Measurements from ENCODE around the gene HECW1.
"Not testable (repeated sequence)": the region's sequence is repeated elsewhere in the genome, so short reads cannot be mapped to it uniquely, and the experiment has no call there.

Gene HECW1

DNA sequence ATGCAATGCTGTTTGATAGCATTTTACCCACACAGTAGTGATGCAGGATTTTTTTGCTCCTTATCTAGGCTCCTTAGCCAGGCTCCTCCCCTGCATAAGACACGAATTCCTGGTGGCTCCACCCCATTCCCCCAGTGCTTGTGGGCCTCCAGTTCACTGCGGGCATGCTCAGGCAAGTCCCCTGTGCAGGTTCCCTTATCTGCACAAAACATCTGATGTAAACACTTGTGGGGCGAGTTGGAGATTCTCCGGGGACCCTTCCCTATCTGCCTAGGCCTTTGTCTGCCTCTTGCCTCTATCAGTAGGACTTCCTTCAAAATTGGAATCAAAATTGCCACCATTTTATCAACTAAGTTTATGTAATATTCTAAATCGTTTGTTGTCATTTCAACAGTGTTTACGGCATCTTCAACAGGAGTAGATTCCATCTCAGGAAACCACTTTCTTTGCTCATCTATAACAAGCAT is 465.1 kb downstream of the HECW1 start:
- no peak for DNase-seq (ENCODE audit: low read depth)

DNA sequence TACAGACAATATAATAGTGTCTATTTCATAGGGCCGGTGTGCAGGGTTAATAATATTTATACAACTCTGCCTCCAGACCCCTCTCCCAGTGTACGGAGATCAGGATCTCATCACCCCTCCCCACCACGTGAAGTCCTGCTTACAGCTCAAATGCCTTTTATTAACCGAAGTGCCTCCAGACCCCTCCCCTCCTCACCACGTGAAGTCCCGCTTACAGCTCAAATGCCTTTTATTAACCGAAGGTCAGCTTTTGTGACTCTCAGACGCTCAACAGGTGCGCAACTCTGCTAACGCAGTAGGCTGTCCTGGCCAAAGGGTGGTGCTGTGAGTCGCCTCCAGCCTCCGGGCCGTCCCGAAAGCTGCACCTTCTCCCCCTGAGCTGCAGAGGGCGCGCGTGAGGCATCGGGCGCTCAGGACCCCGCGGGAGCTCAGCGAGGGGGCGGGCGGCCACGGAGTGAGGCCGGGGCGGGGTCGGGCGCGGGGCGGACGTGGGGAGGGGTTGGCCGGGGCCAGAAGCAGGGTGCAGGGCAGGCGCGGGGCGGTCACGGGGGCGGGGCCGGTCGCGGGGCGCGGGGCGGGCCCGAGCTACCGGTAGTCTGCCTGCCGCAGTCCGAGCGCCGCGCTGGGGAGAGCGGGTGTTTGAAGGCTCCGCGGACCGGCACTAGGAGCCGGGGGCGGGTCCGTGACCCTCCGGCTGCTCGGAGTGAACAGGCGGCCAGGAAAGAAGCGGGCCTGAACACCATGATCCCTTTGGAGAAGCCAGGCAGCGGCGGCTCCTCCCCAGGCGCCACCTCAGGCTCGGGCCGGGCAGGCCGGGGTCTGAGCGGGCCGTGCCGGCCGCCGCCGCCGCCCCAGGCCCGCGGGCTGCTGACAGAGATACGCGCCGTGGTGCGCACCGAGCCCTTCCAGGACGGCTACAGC is 470.3 kb downstream of the HECW1 start, which contains the start of gene STK17A:
Gene STK17A (plus strand): TSS at position 606 of the 921 bp plus-strand sequence. CDS start 136 bp downstream, at position 742.
- peak; percentile 81 for DNase-seq (ENCODE audit: low read depth)

DNA sequence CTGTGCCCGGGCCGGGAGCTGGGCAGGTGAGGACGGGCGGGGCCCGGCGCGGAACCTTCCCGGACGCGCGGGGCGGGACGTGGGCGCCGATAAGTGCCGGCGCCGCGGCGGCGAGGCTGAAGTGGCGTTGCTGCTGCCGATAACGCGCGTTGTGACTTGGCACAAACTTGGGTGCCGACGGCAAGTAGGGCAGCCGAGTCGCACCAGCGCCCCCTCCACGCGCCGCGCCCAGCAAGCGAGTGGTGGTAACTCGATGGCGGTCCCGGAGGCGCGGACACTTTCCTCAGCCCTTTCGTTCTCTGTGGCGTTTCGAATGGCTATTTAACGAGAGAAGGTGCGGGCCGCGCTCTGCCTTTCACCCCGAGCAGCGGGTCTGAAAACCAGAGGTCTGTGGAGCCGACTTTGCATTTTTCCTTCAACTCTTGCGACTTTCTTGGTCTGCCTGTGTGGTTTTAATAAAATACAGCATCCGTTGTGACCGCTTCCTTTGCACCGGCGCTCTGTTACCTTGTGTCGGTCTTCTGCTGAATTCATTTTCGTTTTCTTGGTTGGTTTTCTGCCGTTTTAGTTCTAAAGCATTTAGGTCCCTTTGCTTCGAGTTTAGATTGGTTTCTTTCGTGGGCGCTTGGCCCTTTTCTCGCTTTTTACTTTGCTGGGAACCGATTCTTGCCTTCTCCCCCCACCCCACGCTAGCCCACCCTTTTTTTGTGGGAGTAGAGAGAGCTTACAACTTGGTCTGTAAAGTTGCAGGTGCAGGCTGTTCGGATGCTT is 471.2 kb downstream of the HECW1 start:
- DNase-seq (ENCODE audit: low read depth), result peak; percentile 44

DNA sequence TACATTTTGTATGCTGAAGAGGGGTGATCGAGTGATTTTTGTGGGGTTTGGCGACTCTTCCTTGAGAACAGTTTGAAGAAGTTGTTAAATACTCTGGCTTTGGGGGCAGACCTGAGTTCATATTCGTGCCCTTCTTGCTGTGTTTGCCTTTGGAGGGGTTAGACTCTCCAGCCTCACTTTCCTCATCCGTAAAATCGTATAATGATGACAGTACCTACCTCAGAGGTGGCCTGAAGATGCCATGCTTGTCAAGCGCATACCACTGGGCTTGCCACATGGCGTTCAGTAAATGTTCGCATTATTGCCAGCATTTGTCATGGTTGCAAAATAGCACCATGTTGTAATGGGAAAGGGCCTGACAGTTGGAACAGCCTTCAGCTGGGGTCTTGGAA is 471.7 kb downstream of the HECW1 start:
- DNase-seq (ENCODE audit: low read depth), result no peak

DNA sequence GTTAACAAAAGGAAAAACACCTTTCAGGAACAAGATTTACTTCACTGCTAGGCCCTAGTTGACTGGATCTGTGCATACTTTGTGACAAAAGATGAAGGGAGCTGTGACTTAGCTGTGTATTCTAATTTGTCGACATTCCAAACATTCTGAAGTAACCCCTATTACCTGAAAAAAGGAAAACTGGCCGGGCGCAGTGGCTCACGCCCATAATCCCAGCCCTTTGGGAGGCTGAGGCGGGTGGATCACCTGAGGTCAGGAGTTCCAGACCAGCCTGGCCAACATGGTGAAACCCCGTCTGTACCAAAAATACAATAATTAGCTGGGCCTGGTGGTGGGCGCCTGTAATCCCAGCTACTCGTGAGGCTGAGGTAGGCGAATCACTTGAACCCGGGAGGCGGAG is 472.3 kb downstream of the HECW1 start:
- DNase-seq (ENCODE audit: low read depth), result not testable (repeated sequence)

DNA sequence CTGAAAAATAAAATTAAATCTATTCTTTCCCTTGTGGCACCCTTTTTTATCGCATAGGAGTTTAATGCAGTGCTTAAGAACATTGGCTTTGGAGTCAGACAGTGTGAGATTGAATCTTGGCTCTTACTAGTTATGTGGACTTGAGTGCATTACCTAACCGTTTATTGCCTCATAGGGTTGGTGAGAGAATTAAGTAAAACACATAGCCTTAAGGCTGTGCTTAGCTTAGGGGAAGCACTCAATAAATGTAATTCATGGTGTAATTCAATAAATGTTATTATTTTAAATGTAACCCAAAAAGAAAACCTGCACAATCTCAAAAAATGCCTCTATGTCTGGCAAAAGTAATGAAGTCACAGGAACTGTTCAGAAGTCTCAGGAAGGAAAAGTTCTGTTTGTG is 473.1 kb downstream of the HECW1 start:
- DNase-seq (ENCODE audit: low read depth), result no peak

DNA sequence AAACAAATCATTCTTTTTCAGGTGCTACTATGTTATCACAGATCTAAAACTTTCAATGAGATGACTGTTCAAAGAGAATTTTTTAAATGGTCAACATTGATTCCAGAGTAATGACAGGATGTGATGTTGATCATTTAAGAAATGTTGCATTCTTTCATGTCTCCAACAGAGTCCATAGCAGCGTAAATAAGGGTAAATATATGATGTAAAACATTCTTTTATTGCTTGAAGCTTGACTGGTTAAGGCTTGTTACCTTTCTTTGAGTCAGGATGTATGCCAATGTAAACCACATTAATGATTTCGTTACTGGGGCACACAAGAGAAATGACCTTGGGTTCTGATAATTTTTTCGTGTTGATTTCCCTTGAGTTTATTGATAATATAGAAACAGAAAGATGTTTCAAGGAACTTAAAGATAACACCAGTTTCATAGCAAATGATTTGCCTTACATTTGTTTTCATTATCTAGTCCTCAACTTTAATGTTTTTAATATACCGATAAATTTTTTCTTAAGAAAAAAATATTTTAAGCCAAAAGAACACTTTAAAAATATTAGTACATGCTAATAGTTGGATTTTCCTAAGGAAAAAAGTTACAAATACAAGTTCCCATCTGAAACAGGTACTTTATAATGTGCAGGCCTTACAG is 473.9 kb downstream of the HECW1 start:
- DNase-seq (ENCODE audit: low read depth), result no peak

DNA sequence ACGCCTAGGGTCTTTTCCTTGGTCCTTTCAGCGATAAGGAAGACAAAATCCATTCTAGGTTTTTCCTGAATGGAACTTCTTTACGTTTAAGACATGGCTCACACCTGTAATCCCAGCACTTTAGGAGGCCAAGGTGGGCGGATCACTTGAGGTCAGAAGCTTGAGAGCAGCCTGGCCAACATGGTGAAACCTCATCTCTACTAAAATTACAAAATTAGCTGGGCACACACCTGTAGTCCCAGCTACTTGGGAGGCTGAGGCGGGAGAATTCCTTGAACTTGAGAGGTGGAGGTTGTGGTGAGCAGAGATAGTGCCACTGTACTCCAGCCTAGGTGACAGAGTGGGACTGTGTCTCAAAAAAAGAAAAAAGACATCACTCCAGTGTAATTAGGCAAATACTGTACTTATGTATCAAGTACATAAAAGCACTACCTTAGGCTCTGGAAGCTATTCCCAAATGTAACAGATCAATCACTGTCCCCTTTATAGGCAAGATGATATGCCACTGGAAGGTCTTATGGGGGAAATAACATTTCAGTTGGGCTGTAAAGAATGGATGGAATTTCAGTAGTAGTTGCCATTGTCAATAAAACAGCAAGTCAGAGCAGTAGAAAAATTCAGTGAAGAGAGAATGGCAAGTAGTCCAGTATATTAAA is 476.2 kb downstream of the HECW1 start:
- no peak for DNase-seq (ENCODE audit: low read depth)

DNA sequence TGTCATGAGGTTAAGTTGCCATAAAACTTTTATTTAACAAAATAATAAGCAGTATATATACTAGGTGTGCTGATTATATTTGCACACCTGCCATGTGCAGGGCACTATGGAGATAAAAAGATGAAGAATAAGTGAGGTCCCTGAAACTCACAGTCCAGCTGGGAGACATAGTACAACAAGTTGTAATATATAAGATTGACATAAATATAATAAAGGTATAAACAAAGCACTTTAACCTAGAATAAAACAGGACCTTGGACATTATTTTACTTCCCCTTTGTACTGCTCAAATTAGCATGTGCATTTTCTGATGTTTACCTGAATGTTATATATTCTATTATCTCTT is 476.7 kb downstream of the HECW1 start:
- no peak for DNase-seq (ENCODE audit: low read depth)

DNA sequence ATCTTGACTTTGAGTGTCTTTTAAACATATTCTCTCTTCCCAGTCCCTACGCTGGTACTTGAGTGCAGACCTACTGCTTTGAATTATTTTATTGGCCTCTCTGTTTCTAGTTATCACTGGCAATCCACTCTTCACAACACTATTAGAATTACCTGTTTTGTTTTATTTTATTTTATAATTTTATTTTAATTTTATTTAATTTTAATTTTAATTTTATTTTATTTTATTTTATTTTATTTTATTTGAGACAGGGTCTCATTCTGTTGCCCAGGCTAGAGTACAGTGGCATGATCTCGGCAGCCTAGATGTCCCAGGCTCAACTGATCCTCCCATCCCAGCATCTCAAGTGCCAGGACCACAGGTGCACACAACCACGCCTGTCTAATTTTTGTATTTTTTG is 477.3 kb downstream of the HECW1 start:
- no peak for DNase-seq (ENCODE audit: low read depth)

DNA sequence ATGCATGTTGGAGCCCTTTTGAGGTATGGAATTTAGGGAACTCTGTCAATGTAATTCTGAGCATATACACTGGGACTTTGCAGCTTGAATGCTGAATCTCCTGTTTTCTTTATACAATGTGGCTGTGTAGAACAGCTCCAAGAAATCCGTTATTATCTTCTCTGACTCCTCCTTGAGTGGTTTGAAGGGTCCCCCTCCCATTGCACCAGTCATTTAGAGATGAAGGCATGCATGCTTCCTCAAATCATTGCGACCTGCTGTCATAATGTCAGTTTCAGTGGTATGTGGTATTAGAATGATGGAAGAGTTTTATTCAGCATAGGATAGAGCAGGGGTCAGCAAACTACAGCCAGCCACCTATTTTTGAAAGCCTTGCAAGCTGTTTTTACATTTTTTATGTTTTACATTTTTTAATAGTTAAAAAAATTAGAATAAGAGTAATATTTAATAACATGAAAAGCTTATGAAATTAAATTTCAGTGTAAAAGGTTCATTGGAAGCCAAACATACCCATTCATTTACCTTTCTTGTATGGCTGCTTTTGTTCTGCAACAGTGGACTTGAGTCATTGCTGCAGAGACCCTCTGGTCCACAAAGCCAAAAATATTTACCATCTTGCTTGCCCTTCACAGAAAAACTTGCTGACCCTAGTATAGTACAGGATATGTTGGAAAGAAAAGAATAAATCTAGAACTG is 478.6 kb downstream of the HECW1 start:
- no peak for DNase-seq (ENCODE audit: low read depth)

DNA sequence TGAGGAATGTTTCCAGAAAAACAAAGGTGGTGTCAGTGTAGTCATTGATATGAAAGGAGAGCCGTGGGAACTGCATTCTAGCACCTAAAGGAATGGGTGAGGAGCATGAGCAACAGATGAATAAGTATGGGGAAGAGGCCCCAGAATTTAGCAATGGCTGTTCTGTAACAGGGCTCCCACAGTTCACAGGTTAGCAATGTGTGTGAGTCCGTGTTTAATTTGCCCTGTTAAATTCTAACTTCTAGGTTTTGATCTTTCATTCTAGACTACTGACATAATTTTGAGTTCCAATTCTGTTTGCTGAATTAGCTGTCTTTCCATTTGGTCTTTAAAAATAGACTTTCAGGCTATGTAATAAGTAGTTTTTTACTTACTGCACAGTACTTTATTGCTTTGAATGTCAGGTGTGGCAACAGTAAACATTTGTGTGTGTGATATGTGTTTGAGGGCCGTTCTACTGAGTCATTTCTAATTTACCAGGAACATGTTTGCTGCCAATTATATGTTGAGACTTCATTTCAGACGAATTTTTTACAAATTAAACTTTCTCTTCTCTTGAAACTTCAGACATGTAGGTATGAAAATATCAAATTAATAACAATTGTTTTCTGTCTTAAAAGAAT is 479.2 kb downstream of the HECW1 start:
- DNase-seq (ENCODE audit: low read depth), result no peak

DNA sequence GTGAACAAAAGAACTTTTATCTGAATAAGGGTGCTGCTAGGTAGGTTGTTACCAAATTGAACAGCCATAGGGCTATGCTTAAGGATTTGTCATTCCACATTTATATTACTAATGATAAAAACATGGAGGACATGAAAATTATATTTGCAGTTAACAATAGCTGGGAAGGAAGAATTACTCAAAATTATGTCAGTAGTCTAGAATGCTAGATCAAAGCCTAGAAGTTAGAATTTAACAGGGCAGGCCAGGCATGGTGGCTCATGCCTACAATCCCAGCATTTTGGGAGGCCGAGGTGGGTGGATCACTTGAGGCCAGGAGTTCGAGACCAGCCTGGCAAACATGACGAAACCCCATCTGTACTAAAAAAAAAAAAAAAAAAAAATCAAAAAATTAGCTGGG is 479.9 kb downstream of the HECW1 start:
- no peak for DNase-seq (ENCODE audit: low read depth)

DNA sequence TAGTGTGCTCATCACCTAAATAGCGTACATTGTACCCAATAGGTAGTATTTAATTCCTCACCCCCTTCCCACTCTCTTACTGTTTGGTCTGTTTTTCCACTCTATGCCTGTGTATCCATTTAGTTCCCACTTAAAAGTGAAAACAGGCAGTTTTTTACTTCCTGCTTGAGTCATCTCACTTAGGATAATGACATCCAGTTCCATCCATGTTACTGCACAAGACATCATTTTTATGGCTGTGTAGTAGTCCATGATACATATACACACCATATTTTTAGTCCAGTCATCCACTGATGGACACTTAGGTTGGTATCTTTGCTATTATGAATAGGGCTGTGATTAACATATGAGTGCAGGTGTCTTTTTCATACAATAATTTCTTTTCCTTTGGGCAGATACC is 480.6 kb downstream of the HECW1 start:
- no peak for DNase-seq (ENCODE audit: low read depth)

DNA sequence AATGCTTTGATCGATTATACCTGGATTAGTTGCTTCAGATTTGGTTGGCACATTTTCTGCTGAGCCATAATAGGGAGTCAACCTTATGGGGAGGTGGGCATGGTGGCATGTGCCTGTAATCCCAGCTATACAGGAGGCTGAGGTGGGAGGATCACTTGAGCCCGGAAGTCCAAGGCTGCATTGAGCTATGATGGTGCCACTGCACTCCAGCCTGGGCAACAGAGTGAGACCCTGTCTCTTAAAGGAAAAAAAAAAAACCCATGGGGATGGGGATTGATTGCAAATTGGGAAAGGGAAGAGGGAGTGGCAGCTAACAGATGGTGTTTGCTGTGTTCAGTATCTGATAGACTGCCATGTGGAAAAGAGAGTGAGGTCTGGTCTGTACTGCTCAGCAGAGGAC is 481.6 kb downstream of the HECW1 start:
- no peak for DNase-seq (ENCODE audit: low read depth)

DNA sequence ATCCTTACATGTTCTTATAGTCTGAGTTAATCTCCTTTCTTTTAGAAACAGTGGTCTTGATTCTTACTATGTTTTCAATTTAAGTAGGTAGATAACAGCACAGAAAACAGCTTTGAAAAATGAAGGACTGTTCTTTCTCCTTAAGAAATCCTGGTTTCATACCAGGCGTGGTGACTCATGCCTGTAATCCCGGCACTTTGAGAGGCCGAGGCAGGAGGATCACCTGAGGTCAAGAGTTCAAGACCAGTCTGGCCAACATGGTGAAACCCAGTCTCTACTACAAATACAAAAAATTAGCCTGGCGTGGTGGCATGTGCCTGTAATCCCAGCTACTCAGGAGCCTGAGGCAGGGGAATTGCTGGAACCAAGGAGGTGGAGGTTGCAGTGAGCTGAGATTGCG is 484.0 kb downstream of the HECW1 start:
- DNase-seq (ENCODE audit: low read depth), result not testable (repeated sequence)

DNA sequence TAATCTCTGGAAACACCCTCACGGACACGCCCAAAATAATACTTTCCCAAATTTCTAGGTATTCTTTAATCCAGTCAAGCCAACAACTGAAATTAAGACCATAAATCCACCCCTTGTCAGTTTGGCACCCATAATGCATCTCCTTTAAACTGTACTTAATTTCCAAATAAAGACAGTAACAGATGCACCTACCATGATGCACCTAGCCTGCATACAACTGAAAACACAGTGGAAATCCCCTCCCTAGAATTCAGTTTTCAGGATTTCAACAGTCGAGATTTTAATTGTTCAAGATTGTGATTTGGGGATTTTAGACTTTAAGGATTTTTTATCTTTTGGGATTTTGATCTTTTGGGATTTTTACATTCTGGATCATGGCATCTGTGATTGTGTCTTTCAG is 487.6 kb downstream of the HECW1 start:
- DNase-seq (ENCODE audit: low read depth), result no peak

DNA sequence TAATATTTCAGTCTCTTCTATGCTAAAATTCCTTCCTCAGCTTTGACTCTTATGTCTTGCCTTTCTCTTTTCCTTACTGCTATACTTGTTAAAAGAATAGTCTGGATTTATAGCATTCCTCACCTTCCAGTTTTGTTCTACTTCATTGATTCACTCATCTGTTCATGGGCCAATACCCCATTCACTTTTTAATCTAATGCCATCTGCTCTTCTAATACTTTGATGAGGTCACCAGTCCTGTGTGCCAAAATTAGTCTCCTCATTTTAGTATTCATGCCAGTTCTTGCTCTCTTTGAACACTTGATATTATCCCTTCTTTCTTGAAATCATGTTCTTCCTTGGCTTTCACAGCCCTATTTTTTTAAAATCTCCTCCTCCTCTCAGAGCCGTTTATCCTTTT is 489.8 kb downstream of the HECW1 start:
- DNase-seq (ENCODE audit: low read depth), result no peak

DNA sequence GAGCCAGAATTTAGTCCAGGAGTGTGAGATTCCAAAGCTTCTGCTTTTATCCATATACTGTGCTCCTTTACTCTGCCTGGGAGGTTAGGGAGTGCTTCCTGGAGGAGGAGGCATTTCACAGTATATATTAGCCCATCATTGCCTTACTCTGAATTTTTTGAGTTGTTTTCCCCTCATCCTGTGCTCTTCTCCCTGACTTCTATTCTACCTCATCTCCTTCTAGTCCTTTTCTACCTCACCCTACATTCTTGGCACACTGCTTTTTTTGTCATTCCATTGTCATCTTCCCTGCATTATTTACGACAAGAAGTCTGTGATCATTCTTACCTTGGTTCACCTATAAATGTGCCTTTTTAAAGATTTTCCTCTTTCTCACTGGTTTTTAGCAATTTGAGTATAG is 491.8 kb downstream of the HECW1 start:
- no peak for DNase-seq (ENCODE audit: low read depth)

DNA sequence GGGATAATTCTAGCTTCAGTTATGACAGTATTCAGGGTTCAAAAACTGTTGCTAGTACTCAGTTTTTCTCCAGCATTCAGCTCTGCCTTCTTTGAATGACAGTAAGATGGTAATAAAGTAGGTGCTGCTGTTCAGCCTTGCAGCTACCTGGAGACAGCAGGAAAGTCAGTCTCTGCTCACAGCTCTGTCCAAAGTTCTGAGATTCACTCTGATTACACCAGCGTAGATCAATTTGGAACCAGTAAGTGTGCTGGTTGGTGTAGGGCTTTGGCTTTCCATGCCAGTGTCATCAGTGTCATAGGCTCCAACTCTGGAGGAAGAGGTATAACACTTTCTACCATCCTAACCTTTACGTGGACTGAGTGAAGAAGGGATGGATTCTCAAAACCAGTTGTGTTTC is 496.6 kb downstream of the HECW1 start:
- DNase-seq (ENCODE audit: low read depth), result no peak

DNA sequence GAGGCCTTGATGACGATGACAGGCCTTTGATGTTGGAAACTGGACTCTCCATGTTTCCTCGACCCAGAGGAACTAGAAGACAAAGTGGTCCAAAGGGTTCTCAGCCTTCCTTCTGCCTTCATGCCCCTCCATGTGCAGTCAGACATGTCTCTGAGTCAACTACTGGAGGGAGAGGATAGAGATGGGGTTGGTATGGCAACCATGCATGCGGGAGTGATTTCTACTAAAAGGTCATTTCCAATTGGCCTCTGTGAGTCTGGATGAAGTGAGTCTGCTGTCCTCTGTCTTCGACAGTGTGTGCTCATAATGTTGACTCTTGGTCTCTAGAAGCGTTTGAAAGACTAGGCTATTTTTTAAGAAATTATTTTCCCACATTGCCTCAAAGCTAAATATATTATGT is 499.7 kb downstream of the HECW1 start:
- no peak for DNase-seq (ENCODE audit: low read depth)
